HG03064 (cell line): Measurements from ENCODE around the gene LOXHD1.

Experiments used
- ATAC-seq: cut with Tn5 transposase; IDR thresholded peaks from one replicate; pipeline ENCODE4 v1.9.1; 2021; ENCODE audit warnings: low read depth; ENCODE audit not compliant: unreplicated experiment

LOXHD1 gene

DNA sequence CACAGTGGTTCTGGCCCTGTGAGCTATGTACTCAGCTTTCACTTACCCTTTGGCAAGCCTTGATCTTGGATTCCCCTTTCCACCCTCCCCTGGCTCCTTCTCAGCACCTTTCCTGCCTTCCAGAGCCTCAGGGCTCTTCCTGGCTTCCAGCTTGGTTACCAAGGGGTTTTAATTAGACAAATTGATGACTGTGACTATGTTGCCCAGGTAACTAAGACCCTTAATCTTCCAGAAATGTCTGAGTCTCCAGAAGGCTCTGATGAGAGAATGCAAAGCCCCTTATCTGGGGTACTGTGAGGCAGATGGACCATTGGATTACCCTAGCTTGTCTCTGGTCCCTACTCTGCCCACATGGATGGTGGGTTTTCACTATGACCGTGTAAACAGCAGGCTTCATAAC is 174.2 kb downstream of the LOXHD1 start:
- ATAC-seq = no peak

DNA sequence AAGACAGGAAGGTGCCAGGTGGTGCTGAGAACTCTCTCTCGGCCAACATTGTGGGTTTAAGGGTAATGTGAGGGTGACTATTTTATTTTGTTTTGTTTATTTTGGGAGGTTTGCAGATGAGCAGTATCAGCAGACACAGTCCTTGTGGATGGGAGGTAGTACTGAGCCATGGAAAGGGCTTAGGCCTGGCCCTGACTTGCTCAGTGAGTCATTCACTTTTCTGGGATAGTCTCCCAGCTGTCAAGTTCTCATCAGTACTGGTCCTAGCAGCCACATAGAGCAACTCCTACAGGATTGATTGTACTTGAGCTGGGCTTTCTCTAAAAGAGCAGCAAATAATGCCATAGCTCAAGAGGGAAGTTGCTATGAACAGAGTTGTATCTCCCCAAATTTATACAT is 175.2 kb downstream of the LOXHD1 start:
- no peak for ATAC-seq

DNA sequence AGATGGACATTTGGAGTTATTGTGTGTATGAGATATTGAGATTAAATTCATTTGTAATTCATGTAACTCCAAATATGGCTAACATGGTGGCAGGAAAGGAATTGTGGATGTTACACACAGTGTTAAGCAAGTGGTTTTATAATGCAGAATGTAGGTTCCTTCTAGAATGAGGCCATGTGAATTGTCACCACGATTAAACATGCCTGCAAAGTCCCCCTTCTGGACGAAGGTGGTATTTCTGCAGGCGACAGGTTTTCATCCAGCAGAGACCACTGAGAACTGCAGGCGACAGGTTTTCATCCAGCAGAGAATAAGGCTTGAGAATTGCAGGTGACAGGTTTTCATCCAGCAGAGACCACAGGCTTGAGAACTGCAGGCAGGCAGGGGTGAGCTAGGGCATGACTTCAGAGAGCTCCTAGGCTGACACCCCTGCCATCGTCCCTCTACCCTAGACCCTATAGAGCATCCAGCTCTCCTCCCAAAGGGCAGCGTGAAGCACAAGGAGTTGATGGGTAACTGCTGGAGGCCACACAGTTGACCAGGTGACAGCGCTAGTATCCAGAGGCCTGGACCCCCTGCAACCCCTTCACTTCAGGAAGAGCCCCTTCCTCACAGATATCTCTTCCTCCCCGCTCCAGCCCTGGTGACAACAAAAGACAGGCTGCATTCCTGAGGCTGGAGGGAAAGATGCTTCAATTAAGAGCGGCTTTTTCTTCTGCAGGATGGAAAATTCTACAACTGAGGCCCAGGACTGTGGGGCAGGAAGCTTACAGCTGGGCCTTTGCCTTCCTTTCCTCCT is 175.8 kb downstream of the LOXHD1 start:
- ATAC-seq = no peak

DNA sequence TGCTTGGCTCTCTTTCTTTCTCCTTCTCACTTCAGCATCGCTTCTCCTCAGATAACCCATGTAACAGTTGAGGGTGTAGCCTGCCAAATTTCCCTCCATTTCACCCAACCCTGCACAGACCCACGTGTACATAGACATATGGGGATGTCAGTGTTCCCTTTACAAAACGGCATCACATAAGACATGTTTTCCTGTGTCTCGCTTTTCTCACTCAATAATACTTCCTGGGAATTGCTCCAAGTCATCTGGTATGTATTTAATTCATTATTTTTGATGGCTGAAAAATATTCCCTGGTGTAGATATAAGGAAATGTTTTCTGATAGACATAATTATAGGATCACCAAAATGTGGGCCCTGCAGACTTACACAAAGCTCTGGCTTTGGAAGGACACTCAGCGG is 176.8 kb downstream of the LOXHD1 start:
- ATAC-seq = no peak

DNA sequence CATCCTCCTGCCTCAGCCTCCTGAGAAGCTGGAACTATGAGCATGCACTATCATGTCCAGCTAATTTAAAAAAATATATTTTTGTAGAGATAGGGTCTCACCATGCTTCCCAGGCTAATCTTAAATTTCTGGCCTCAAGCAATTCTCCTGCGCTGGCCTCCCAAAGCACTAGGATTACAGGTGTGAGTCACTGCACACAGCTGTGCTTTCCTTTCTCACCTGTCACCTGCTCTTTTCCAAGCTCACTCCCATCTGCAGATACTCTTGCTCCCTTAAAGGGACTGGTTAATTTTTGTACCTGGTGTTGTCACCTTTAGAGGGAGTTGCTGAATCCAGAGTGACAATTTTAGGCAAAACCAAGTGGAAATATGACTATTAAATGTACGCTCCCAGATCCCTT is 178.2 kb downstream of the LOXHD1 start:
- no peak for ATAC-seq

DNA sequence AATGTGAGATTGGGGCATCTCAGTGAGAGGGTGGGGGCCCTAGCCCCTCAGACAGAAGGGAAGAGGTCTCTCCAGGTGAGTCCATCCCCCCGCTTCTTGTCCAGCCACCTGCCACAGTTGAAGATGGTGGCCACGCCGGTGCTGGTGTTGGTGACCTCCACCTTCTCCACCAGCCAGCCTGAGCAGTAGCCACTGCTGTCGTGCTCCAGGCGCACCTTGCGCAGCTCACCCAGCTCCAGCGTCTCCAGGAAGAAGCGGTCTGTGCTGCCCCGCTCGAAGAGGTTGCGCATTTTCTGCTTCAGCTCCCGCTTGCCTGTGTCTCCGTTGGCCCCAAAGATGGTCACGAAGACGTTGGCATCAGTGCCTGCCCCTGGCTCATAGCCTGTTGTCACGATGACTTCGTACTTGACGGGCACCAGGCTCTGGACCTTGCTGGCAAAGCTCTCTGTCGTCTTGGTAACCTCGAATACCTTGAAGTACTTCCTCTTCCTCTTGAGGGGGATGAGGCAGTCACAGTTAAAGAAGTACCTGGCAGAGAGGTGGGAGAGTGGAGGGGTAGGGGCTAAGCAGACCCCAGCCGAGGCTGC is 179.5 kb downstream of the LOXHD1 start:
- ATAC-seq = no peak

DNA sequence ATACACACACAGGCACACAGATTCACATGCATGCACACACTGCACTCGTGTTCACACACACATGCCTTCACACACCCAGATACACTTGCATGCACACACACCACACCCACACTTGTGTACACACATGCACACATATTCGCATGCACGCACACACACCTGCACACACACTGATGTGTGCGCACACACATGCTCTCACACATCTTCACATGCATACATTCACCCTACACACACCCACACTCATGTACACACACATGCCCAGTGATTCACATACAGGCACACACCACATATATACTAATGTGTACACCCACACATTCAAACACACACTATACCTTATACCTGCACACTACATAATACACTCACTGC is 181.6 kb downstream of the LOXHD1 start:
- ATAC-seq = no peak

DNA sequence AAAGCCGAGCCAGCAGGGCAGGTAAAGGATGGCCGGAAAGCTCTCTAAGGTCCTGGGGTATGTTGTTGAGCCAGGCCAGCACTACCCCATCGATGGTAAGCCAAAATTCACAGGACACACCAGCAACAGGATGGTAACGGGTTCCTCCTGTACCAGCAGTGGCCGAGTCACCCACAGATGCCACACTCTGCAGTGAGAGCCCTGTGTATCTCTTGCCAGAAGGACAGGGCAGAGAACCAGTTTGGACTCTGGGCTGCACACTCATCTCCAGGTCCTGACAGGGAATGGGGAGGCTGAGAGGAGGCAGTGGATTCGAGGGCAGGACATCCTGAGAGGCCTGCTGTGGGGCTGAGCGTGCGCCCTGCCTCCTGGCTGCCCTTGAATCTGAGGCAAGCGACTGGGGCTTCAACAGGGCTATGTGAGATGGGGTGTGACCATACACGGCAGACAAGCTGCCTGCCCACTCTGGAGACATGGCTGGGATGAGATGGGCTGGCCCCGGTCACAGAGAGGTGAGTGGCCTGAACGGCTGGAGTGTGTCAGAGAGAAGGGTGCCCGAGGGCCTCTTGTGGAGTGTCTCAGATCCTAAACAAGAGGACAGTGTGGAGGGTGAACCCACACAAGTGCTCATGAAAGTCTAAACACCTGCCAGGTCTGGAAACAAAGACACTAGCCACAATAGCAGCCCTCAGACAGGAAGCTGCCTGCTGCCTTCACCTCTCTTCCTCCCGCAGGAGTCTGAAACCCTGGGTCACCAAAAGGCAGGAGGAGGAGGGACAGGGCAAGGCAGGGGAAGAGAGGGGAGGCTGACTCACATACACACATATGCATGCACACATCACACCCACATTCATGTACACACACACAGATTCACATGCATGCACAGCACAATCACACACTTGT is 182.3 kb downstream of the LOXHD1 start:
- ATAC-seq = no peak

DNA sequence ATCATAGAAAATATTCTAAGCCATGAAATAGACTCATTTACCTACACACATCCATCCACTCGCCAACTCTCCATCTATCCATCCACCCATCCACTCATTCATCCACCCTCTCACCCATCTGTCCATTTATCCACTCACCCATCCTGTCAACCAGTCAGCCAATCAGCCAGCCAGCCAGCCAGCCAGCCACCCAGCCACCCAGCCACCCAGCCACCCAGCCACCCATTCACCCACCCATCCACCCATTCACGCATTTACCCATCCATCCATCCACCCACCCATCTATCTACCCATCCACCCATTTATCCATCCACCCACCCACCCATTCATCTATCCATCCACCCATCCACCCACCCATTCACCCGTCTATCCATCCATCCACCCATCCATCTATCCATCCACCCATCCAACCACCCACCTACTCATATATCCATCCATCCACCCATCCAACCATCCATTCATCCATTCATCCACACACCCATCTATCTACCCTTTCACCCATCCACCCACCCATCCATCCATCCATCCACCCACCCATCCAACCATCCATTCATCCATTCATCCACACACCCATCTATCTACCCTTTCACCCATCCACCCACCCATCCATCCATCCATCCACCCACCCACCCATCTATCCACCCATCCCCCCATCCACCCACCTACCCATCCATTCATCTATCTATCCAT is 185.1 kb downstream of the LOXHD1 start:
- no peak for ATAC-seq

DNA sequence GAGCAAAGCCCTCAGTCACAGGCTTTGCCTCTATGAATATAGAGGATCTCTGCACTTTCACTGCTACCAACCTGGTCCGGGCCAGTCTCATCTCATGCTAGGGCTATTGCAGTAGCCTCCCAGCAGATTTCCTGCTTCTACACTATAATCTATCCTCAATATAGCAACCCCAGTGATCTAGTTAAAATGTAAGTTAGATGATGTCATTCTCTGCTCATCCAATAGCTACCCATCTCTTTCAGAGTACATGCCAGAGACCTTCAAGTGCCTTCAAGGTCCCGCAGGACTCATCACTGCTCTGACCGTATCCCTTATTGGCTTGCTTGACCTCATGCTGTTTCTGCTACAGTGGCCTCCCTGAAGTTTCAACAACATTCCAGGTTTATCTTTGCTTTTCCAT is 186.3 kb downstream of the LOXHD1 start:
- no peak for ATAC-seq

DNA sequence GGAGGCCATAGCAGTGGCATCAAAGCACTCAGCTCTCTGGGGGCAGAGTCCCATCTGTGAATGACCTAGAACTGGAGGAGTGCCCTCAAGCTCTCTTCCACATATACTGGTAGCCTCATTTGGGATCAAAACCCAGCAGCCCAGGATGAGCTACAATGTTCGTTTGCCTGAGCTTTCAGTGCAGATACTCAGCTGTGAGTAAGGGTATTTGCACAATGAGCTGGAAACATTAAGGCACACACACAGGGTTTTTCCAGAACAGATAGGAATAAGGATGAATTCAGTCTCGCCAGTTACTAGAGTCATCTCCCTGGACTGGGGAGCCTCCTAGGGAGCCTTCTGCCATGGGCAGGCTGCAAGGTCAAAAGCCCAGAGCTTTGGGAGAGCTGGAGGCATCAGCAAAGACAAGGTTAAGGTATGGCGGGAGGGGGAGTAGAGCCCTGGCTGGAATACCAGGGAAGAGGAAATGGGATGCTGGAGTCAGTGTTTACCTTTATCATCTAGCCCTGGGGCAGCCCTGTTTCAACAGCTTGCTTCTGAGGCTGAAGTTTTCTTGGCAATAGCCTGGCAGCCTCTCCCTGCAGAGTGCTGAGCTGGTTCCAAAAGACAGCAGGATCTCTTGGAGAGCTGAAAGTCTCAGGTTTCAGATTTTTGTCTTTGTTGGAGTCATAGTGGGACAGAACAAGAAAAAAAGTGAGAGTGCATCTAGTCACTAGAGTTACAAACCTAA is 187.7 kb downstream of the LOXHD1 start:
- ATAC-seq = no peak

DNA sequence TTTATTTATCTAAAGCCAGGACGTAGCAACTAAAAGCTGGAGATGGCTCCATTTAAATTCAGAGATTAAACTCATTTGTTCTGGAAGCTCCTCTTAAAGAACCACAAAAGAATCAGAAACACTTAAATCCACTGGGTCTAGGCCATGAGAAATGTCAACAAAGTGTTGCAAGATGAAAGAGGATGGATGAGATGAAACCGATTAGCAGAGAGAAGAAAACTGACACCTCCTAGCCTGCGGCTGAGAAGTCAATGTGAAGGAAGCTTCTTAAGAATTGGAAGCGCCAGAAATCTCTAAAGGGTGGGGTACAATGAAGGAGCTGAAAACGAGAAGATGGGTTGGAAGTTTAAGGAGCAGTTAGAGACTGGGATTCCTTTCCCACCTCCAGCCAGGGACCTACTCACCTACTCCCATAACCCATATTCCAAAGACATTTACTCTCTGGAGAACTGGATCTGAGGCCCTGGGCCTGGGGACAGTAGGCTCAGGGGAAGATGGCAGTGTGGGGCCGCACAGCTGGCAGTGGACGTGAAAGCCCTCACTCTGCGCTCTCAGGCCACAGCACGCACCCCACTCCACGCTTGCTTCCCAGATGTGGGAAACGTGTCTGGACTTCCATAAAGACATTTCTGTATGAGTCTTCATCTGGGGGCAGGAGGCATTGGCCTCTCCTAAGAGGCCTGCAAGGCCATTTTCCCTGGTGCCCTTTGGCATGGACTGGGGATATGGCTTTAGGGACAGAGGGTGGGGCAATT is 188.4 kb downstream of the LOXHD1 start:
- ATAC-seq = no peak

DNA sequence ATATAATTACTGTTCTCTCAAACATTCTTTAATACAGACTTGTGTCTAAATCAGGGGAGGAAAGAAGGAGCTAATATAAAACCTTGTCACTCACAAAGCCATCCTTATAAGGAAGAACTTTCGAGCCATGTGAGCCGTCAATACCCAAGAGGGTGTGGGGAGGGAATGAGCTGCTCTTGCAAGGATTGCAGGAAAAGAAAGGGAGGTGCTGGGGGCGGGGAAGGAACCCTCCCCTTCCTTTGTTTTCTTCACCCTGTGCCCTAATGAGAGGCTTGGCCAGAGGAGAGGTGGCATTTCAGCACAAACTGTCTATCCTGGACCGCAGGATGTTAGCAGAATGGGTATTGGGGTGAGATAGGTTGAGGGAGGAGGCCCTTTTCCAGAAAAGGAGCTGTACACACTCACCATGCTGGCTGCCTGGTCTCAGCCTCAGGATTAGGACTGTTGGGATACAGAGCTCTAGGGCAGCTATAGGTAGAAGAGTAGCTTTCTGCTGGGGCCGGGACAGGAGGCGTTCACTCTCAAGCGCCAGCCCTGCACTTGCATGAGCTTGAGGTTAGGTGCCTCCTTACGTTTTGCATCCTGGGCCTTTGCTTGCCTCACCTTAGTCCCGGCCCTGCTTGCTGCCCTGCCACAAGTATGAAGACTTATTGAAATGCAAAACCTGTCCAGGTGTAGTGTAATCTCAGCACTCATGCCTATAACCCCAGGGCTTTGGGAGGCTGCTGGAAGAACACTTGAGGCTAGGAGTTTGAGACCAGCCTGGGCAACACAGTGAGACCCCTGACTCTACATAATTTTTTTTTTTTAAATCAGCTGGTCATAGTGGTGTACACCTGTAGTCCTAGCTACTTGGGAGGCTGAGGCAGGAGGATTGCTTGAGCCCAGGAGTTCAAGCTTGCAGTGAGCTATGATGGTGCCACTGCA is 190.5 kb downstream of the LOXHD1 start:
- ATAC-seq = no peak

DNA sequence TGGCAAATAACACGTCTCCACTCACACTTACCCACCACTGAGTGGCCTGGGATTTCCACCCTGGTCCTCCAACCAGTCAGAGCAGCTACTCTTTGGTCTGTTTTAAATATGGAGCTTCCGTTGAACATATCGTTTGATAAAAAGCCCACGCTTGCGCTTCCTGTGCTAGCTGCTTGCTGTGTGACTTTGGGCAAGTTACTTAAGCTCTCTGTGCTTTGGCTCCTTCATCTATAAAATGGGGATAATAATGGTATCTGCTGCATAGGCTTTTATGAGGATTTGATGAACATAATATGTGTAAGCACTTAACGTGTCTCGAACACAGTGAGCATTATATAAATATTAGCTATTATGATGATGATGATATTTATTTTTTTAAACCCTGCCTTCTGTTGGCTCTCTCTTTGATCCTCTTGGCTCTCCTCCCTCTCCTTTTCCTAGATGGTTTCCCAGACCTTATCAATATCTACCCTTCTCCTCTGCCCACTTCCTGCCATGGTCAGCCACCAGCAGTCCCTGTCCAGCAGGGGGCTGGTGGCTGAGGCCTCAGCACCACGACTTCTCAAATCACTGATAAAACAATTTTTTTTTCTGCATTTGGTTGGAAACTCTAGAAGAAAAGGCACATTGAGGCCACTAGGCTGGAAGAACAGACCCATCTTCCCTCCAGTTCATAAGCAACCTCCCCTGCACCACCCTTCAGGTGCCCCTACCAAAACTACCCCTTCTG is 191.9 kb downstream of the LOXHD1 start:
- ATAC-seq = no peak

DNA sequence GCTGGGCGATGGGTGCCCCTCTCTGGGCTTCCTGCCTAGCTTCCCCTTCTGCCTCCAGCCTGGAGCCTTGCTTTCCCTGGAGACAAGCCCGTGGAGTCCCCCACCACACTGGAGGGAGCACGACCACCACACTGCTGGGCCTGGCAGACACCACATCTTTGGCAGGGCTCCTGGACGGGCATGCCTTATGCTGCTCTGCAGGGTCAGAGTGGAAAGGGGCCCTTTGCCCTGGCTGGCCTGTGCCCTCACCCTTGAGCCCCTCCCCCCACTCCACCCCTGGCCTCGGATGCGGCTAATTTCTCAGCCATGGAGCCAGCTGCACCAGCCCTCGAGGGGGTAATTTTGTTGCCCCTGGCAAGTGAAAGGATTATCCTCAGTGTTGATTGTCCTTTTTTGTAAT is 194.5 kb downstream of the LOXHD1 start:
- no peak for ATAC-seq

DNA sequence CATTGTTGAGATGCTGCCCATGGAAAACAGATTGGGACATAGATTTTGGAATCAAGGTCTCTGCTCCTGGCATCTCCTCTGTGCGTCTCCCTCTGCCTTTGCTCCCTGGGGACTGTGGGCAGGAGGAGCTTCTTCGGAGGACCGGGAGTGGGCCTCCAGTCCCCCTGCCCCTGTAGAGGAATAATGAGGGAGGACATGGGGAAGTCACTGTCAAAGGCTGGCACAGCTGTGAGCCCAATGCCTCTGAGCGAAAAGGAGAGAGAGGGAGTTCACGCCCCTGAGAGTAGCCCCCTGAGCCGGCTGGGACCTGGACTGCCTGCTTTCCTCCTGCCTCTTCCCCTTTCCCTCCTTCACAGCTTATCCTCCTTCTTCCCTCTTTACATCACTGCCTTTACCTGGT is 195.0 kb downstream of the LOXHD1 start:
- no peak for ATAC-seq

DNA sequence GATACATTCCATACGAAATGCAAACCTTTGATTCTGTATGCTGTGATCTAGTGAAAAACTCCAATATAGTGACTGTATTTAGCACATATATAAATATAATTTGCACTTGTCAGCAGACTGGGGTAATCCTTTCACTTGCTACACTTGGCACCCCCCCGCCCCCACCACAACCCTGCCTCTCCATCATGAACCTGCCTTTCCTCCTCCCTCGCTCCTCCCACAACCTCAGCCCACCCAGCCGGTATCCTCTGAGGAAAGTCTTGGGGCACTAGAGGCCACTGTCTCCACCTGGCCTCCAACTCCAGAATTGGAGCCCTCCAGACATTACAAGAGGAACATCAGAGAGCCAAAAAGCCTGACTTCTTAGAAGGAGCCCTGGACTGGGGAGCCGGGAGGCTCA is 196.3 kb downstream of the LOXHD1 start:
- ATAC-seq = no peak
